H9 (cell line): ENCODE data around the gene PLEKHO1. TPM values are rescaled to one million over a fixed set of nuclear protein-coding genes. Genes with fewer than 3 reads are reported as not detected.

Source experiments
- DNase-seq: peaks from one replicate; pipeline ENCODE4 v3.0.0-alpha.2; 2017
- H2AFZ ChIP-seq: one replicate; pipeline ENCODE4 v1.6.1; 2013; ENCODE audit warnings: mild to moderate bottlenecking, low read length, control low read depth, moderate library complexity
- H2AK5ac ChIP-seq: 2 replicates; pipeline ENCODE4 v1.6.1; 2013; ENCODE audit warnings: low read length, control low read depth, mixed read lengths; ENCODE audit not compliant: insufficient read length
- H2BK120ac ChIP-seq: one replicate; pipeline ENCODE4 v1.6.1; 2013; ENCODE audit warnings: low read depth, mild to moderate bottlenecking, low read length, control low read depth, inconsistent platforms; ENCODE audit not compliant: poor library complexity, severe bottlenecking
- H2BK12ac ChIP-seq: 2 replicates; pipeline ENCODE4 v1.6.1; 2013; ENCODE audit warnings: low read length, control low read depth, mixed read lengths, low read depth; ENCODE audit not compliant: insufficient read length
- H2BK15ac ChIP-seq: 2 replicates; pipeline ENCODE4 v1.6.1; 2013; ENCODE audit warnings: low read depth, low read length, control low read depth
- H2BK20ac ChIP-seq: one replicate; pipeline ENCODE4 v1.6.1; 2013; ENCODE audit warnings: low read depth, mild to moderate bottlenecking, low read length, control low read depth, inconsistent platforms; ENCODE audit not compliant: poor library complexity, severe bottlenecking
- H2BK5ac ChIP-seq: 2 replicates; pipeline ENCODE4 v1.6.1; 2013; ENCODE audit warnings: low read length, control low read depth, mixed read lengths; ENCODE audit not compliant: insufficient read length
- H3K14ac ChIP-seq: 2 replicates; pipeline ENCODE4 v1.6.1; 2013; ENCODE audit warnings: low read length, control low read depth; ENCODE audit not compliant: insufficient read depth
- H3K18ac ChIP-seq: 2 replicates; pipeline ENCODE4 v1.6.1; 2013; ENCODE audit warnings: low read depth, mild to moderate bottlenecking, mixed read lengths, low read length, control low read depth; ENCODE audit not compliant: insufficient read length
- H3K23ac ChIP-seq: 2 replicates; pipeline ENCODE4 v1.6.1; 2013; ENCODE audit warnings: low read length, control low read depth, mixed read lengths, low read depth; ENCODE audit not compliant: insufficient read length
- H3K23me2 ChIP-seq: 2 replicates; pipeline ENCODE4 v1.6.1; 2013; ENCODE audit warnings: low read depth, mild to moderate bottlenecking, mixed read lengths, low read length, control low read depth; ENCODE audit not compliant: insufficient read length, poor library complexity, severe bottlenecking
- H3K27ac ChIP-seq: 2 replicates; pipeline ENCODE4 v1.5.1; 2013; ENCODE audit warnings: low read length, control low read depth, mixed read lengths, low read depth; ENCODE audit not compliant: insufficient read length
- H3K27me3 ChIP-seq: 2 replicates; pipeline ENCODE4 v1.6.1; 2013; ENCODE audit warnings: low read length, control low read depth, inconsistent platforms; ENCODE audit not compliant: insufficient read depth
- H3K4ac ChIP-seq: 2 replicates; pipeline ENCODE4 v1.6.1; 2013; ENCODE audit warnings: low read depth, mild to moderate bottlenecking, control low read depth, inconsistent platforms, low read length, moderate library complexity
- H3K4me1 ChIP-seq: 2 replicates; pipeline ENCODE4 v1.6.1; 2013; ENCODE audit warnings: low read length, control low read depth, inconsistent platforms; ENCODE audit not compliant: insufficient read depth
- H3K4me2 ChIP-seq: 2 replicates; pipeline ENCODE4 v1.6.1; 2013; ENCODE audit warnings: low read length, control low read depth, mixed read lengths; ENCODE audit not compliant: insufficient read length, insufficient read depth
- H3K56ac ChIP-seq: 2 replicates; pipeline ENCODE4 v1.6.1; 2013; ENCODE audit warnings: low read depth, mild to moderate bottlenecking, mixed read lengths, low read length, control low read depth; ENCODE audit not compliant: insufficient read length
- H3K79me1 ChIP-seq: 2 replicates; pipeline ENCODE4 v1.6.1; 2013; ENCODE audit warnings: low read depth, mild to moderate bottlenecking, moderate library complexity, low read length, control low read depth, inconsistent platforms; ENCODE audit not compliant: insufficient read depth, poor library complexity, severe bottlenecking
- H3K79me2 ChIP-seq: 2 replicates; pipeline ENCODE4 v1.6.1; 2013; ENCODE audit warnings: low read length, control low read depth, inconsistent platforms; ENCODE audit not compliant: insufficient read depth
- H3K9ac ChIP-seq: 2 replicates; pipeline ENCODE4 v1.6.1; 2013; ENCODE audit warnings: low read length, control low read depth, mixed read lengths; ENCODE audit not compliant: insufficient read length; ENCODE audit errors: extremely low read depth
- H3K9me3 ChIP-seq: one replicate; pipeline ENCODE4 v1.6.1; 2013; ENCODE audit warnings: low read depth, low read length, inconsistent platforms; ENCODE audit not compliant: control insufficient read depth
- H3T11ph ChIP-seq: one replicate; pipeline ENCODE4 v1.6.1; 2013; ENCODE audit warnings: mild to moderate bottlenecking, low read length, control low read depth, inconsistent platforms
- H4K20me1 ChIP-seq: one replicate; pipeline ENCODE4 v1.6.1; 2013; ENCODE audit not compliant: control insufficient read depth, insufficient read length, insufficient read depth
- H4K5ac ChIP-seq: 2 replicates; pipeline ENCODE4 v1.6.1; 2013; ENCODE audit warnings: low read depth, mild to moderate bottlenecking, mixed read lengths, low read length, control low read depth; ENCODE audit not compliant: insufficient read length
- H4K8ac ChIP-seq: replicated peaks from 2 replicates; pipeline ENCODE4 v1.6.1; 2013; ENCODE audit warnings: low read length, control low read depth, mixed read lengths, low read depth; ENCODE audit not compliant: insufficient read length
- H4K91ac ChIP-seq: 2 replicates; pipeline ENCODE4 v1.6.1; 2013; ENCODE audit warnings: low read depth, mild to moderate bottlenecking, moderate library complexity, mixed read lengths, low read length, control low read depth; ENCODE audit not compliant: insufficient read length
- H3K27ac Mint-ChIP-seq, 3 experiments: 2 replicates in 2 of 3; 3 replicates in 1 of 3; pipeline ENCODE4 v1.8.0; 2020 to 2021; ENCODE audit warnings: mixed read lengths in 3 of 3, mild to moderate bottlenecking in 1 of 3, moderate library complexity in 1 of 3
- H3K27me3 Mint-ChIP-seq: 2 replicates; pipeline ENCODE4 v1.8.0; 2021; ENCODE audit warnings: low read depth, mild to moderate bottlenecking, moderate library complexity, mixed read lengths
- H3K36me3 Mint-ChIP-seq, 3 experiments: 2 replicates in 2 of 3; 3 replicates in 1 of 3; pipeline ENCODE4 v1.8.0; 2020 to 2021; ENCODE audit warnings: low read depth in 3 of 3, mixed read lengths in 3 of 3; ENCODE audit not compliant: insufficient read depth in 1 of 3
- H3K4me1 Mint-ChIP-seq, 2 experiments: 2 replicates each; pipeline ENCODE4 v1.8.0; 2020; ENCODE audit warnings: mixed read lengths in 2 of 2
- H3K4me3 Mint-ChIP-seq, 2 experiments: 2 replicates in 1 of 2; 3 replicates in 1 of 2; pipeline ENCODE4 v1.8.0; 2020 to 2021; ENCODE audit warnings: mild to moderate bottlenecking in 2 of 2, mixed read lengths in 2 of 2, moderate library complexity in 1 of 2
- H3K9me3 Mint-ChIP-seq, 2 experiments: 2 replicates in 1 of 2; 3 replicates in 1 of 2; pipeline ENCODE4 v1.8.0; 2020; ENCODE audit warnings: mild to moderate bottlenecking in 2 of 2, mixed read lengths in 2 of 2, moderate library complexity in 1 of 2
- CTCF ChIP-seq: fragments of 200-600 bp; sonication (generic); conservative IDR thresholded peaks from 3 replicates; pipeline ENCODE4 v1.8.0; 2021; ENCODE audit warnings: antibody characterized with exemption, mild to moderate bottlenecking
- WGBS: extraction: QIAGEN DNeasy Blood & Tissue Kit; methylation state at CpG from one replicate; pipeline ENCODE4 v1.1.7; 2013; ENCODE audit warnings: missing lambda C conversion rate, low lambda C conversion rate, mixed read lengths; ENCODE audit not compliant: insufficient read length; ENCODE audit errors: extremely low coverage; 5-methylcytosine and 5-hydroxymethylcytosine counted together
- total RNA-seq: library from RNA; stranded (reverse); gene quantifications from 2 replicates; pipeline ENCODE4 v1.2.1, GENCODE V29; 2021

Gene PLEKHO1
- total RNA-seq, 1 experiment from 2014 or later, result 48.1 TPM

- Histone ChIP-seq H3K14ac (no peak overlapping the region), H4K8ac (no peak overlapping the region), H3K4me2 (no peak overlapping the region), H4K5ac (no peak overlapping the region), H3K9me3 (no peaks in the 10 kb centered on the region), H4K20me1 (no peaks in the 10 kb centered on the region), H2BK120ac (no peak overlapping the region), H3K18ac (no peak overlapping the region), H3K79me1 (no peaks in the 10 kb centered on the region), H3T11ph (no peak overlapping the region), H2BK12ac (no peak overlapping the region), H3K23ac (no peak overlapping the region), H2AFZ (no peak overlapping the region), H2BK20ac (no peak overlapping the region), H3K23me2 (peaks cover 9% of the 10 kb centered on the region), H3K4me1 (peaks cover 4% of the 10 kb centered on the region), H3K9ac (no peak overlapping the region), H4K91ac (no peak overlapping the region), H2BK5ac (no peak overlapping the region), H3K4ac (no peak overlapping the region), H3K56ac (no peak overlapping the region), H2BK15ac (no peak overlapping the region), H3K79me2 (0 out of 2 replicates have a peak, but pooled peaks cover 4% of the 10 kb centered on the region), H3K27me3 (no peaks in the 10 kb centered on the region), H3K27ac (no peak overlapping the region), H2AK5ac (no peak overlapping the region)
- Mint-ChIP-seq H3K27me3 (no peaks in the 10 kb centered on the region), H3K4me1 (peaks cover 16 to 19% of the 10 kb centered on the region in 2 experiments), H3K36me3 (peaks cover 56 to 83% (median 76%) of the 10 kb centered on the region in 3 experiments), H3K4me3 (no peak overlapping the region), H3K27ac (peak overlapping the region in 1 of 3 experiments; percentile 78; a peak in 2 of 7 replicates), H3K9me3 (peaks cover 0 to 2% of the 10 kb centered on the region in 2 experiments; a peak in 1 of 5 replicates)
- WGBS, result no CpG with 5 or more reads among the region's 13 CpGs
- no peak for DNase-seq
- no peak for TF ChIP-seq CTCF
These were observed 5.8 kb downstream of the PLEKHO1 start for GRCh38 chr1:150155413-150156071.
